HCT116 (cell line): ENCODE data around the gene KRTAP1-3.

ENCODE experiments used
- SP1 ChIP-seq: IDR thresholded peaks from 2 replicates; pipeline ENCODE4 v1.6.1; 2012; ENCODE audit warnings: low read depth
- ZBTB33 ChIP-seq: IDR thresholded peaks from 2 replicates; pipeline ENCODE4 v1.6.1; 2011; ENCODE audit warnings: mild to moderate bottlenecking, low read length, moderate library complexity; ENCODE audit not compliant: insufficient replicate concordance; ENCODE audit errors: extremely low read depth
- ZNF274 ChIP-seq: fragments of 200-500 bp; sonication (Bioruptor generic); IDR thresholded peaks from 2 replicates; pipeline ENCODE4 v1.6.1; 2014; ENCODE audit warnings: mild to moderate bottlenecking, low read depth, low read length, inconsistent platforms
- TF ChIP-seq, protein P1 (sequence below), 3 experiments: fragments of 200-600 bp in 1 of 3; sonication (generic) in 1 of 3; IDR thresholded peaks in 2 of 3; conservative IDR thresholded peaks in 1 of 3; 2 replicates each; pipeline ENCODE4 v1.5.1; 2012 to 2017; ENCODE audit warnings: low read depth in 2 of 3, low read length in 2 of 3, antibody characterized with exemption in 1 of 3, borderline replicate concordance in 1 of 3, control low read depth in 1 of 3, mild to moderate bottlenecking in 1 of 3, mixed read lengths in 1 of 3, mixed run types in 1 of 3, moderate library complexity in 1 of 3; ENCODE audit not compliant: insufficient read depth in 1 of 3

- no peak for TF ChIP-seq ZBTB33
- TF ChIP-seq, protein P1, sequence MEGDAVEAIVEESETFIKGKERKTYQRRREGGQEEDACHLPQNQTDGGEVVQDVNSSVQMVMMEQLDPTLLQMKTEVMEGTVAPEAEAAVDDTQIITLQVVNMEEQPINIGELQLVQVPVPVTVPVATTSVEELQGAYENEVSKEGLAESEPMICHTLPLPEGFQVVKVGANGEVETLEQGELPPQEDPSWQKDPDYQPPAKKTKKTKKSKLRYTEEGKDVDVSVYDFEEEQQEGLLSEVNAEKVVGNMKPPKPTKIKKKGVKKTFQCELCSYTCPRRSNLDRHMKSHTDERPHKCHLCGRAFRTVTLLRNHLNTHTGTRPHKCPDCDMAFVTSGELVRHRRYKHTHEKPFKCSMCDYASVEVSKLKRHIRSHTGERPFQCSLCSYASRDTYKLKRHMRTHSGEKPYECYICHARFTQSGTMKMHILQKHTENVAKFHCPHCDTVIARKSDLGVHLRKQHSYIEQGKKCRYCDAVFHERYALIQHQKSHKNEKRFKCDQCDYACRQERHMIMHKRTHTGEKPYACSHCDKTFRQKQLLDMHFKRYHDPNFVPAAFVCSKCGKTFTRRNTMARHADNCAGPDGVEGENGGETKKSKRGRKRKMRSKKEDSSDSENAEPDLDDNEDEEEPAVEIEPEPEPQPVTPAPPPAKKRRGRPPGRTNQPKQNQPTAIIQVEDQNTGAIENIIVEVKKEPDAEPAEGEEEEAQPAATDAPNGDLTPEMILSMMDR (IDR thresholded peaks at IDR 0.05 in 2 of 3, conservative IDR thresholded peaks at IDR 0.05 in 1 of 3; ENCODE audit: borderline replicate concordance in 1 of 3, insufficient read depth in 1 of 3, low read depth in 2 of 3, low read length in 2 of 3), result no peak
- no peak for TF ChIP-seq ZNF274
- TF ChIP-seq SP1, result no peak
Observed at GRCh38 chr17:41003926-41004325, 30.7 kb downstream of the KRTAP1-3 start.
